HepG2 (cell line): ENCODE results near the gene TBC1D24.

Experiments used
- GTF2F1 ChIP-seq: fragments of 150-350 bp; IDR thresholded peaks from 2 replicates; pipeline ENCODE4 v1.6.1; 2014; ENCODE audit warnings: low read length
- POLR2A ChIP-seq, 2 experiments: IDR thresholded peaks; 2 replicates each; pipeline ENCODE4 v1.6.1; 2011; ENCODE audit warnings: low read depth in 2 of 2, low read length in 2 of 2, mild to moderate bottlenecking in 1 of 2, moderate library complexity in 1 of 2; ENCODE audit not compliant: insufficient read depth in 1 of 2

- TF ChIP-seq POLR2A (IDR thresholded peaks at IDR 0.05; ENCODE audit: insufficient read depth in 1 of 2, low read depth in 2 of 2, low read length in 2 of 2) (no peak), GTF2F1 (no peak)
These were observed 40.4 kb downstream of the TBC1D24 start for GRCh38 chr16:2515180-2515851.
